GM21825 (cell line): ENCODE results near the gene SERPINE1.
"Not testable (repeated sequence)": the region's sequence is repeated elsewhere in the genome, so short reads cannot be mapped to it uniquely, and the experiment has no call there.

Source experiments
- ATAC-seq: cut with Tn5 transposase; IDR thresholded peaks from one replicate; pipeline ENCODE4 v1.9.1; 2021; ENCODE audit warnings: mild to moderate bottlenecking, moderate library complexity; ENCODE audit not compliant: unreplicated experiment

SERPINE1 gene

GRCh38 chr7:101100858-101101847 is 25.8 kb upstream of the SERPINE1 start:
- no peak for ATAC-seq

DNA sequence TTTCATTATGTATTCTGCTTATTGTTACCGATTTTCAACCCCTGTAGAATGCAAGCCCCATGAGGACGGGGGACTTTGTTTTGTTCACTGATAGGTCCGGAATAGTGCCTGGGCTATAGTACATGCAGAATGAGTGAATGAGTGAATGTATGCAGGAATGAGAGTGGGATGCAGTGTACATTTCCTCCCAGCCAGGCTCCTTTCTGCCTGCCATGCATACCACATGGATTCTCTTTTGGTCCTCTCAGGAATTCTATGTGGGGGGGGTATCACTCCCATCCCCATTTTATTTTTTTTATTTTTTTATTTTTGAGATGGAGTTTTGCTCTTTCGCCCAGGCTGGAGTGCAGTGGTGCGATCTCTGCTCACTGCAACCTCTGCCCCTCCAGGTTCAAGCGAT is 24.9 kb upstream of the SERPINE1 start:
- ATAC-seq = no peak

GRCh38 chr7:101103701-101104100 is 23.2 kb upstream of the SERPINE1 start:
- ATAC-seq = not testable (repeated sequence)

DNA sequence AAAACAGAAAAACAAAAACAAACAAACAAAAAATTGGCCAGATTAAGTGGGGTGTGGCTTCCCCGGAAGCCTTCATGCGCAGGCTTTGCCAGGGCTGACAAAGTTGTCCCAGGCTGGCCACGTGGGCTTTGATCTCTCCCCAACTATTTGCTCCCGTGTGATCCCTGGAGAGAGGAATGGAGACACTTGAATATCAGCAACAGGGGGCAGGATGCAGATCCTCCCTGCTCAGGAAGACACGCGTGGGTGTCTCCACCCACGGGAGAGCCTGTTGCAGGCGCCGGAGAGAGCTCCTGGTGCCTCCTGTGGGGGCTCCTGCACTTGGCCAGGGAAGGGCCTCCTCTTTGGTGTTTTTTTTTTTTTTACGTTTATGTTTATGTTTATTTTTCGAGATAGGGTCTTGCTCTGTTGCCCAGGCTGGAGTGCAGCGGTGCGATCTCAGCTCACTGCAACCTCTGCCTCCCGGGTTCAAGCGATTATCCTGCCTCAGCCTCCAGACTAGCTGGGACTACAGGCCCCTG is 22.7 kb upstream of the SERPINE1 start:
- ATAC-seq = no peak

GRCh38 chr7:101104799-101105198 is 22.1 kb upstream of the SERPINE1 start:
- no peak for ATAC-seq

DNA sequence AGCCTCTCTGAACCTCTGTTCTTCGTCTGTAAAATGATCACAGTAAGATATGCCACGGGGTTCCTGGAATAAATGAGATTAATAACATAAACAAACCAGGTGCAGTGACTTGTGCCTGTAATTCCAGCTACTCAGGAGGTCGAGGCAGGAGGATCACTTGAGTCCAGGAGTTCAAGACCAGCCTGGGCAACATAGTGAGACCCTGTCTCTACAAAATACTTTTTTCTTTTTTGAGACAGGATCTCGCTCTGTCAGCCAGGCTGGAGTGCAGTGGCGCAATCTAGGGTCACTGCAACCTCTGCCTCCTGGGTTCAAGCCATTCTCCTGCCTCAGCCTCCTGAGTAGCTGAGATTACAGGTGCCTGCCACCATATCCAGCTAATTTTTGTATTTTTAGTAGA is 21.7 kb upstream of the SERPINE1 start:
- not testable (repeated sequence) for ATAC-seq

GRCh38 chr7:101106386-101106785 is 20.5 kb upstream of the SERPINE1 start:
- ATAC-seq = no peak

- no peak for ATAC-seq
Observed at GRCh38 chr7:101108330-101108857, 18.5 kb upstream of the SERPINE1 start.

DNA sequence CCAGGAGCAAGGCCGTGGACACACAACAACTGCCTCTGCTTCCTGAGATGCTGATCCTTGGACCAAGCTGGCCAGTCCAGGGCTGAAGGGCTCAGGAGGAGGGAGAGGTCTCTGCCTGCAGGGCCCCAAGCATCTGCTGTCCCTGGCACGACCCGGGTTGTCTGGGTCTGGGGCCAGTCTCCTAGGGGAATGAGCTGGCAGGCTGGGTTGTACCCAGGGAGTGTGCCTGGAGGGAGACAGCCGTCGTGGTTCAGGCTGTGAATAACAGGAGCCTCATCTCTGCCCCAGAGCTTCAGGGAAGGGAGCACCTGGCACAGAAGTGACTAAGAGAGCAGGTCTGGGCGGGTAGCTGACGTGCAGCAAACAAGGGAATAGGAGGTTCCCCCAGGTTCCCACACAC is 17.9 kb upstream of the SERPINE1 start:
- ATAC-seq = no peak

- no peak for ATAC-seq
Observed at GRCh38 chr7:101109368-101109767, 17.5 kb upstream of the SERPINE1 start.

DNA sequence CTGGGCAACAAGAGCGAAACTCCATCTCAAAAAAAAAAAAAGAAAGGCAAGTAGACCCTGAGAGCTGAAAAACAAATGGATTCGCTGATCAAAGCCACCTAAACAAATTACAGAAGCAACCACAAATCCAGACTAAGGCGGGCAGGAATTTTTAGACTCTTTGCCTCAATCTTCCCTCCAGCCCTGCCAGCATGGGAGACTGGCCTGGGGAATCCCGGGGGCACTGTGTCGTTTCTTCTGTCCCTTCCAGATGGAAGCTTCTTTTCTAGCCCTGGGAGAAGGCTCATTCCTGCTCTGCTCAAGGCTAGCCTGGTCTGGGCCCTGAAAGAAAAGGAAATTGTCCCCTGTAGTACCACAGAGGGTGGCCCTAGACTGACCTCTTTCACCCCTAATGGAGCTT is 15.6 kb upstream of the SERPINE1 start:
- no peak for ATAC-seq

- no peak for ATAC-seq
Observed at GRCh38 chr7:101112233-101112632, 14.7 kb upstream of the SERPINE1 start.

DNA sequence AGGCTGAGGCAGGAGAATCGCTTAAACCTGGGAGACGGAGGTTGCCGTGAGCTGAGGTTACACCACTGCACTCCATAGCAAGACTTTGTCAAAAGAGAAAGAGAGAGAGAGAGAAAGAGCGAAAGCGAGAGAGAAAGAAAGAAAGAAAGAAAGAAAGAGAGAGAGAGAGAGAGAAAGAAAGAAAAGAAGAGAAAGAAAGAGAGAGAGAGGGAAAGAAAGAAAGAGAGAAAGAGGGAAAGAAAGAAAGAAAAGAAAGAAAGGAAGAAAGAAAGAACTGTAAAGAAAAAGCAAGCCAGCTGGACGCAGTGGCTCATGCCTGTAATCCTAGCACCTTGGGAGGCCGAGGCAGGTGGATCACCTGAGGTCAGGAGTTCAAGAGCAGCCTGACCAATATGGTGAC is 13.8 kb upstream of the SERPINE1 start:
- ATAC-seq = not testable (repeated sequence)

DNA sequence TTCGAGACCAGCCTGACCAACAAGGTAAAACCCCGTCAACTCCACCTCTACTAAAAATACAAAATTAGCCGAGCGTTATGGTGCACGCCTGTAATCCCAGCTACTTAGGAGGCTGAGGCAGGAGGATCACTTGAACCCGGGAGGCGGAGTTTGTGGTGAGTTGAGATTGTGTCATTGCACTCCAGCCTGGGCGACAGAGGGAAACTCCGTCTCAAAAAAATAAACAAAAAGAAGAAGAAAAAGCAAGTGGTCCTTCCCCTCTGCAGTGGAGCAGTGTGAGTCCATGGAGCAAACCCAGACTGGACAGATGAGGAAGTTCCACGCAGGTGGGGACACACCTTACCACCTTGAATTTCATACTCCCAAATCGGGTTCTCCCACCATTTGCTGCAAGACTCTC is 13.1 kb upstream of the SERPINE1 start:
- no peak for ATAC-seq

DNA sequence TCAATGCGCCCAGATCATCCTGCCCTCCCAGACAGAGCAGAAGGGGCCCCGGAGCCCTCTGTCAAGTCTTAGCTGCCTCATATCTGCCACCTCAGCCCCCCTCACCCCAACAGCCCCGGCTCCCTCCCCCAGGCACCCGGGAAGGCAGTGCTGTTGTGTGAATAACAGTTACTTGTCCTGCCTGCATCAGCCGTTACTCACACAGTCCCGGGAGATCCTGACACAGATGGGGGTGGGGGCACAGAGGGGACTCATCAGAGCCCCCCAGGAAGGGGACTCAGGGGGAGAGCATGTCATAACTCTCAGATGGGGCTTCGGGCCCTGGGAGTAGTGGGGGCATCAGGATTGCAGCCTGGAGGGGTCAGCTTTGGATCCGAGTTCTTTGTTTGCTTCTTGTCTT is 12.4 kb upstream of the SERPINE1 start:
- no peak for ATAC-seq

DNA sequence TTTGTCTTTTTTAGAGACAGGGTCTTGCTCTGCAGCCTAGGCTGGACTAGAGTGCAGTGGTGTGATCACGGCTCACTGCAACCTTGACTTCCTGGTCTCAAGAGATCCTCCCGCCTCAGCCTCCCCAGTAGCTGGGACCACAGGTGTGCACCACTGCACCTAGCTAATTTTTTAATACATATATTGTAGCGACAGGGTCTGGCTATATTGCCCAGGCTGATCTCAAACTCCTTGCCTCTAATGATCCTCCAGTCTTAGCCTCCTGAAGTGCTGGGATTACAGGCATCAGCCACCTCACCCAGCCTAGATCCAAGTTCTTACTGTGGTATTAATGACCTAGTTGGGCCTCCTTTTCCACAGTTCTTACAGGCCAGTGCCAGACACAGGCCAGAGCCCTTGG is 11.7 kb upstream of the SERPINE1 start:
- no peak for ATAC-seq

DNA sequence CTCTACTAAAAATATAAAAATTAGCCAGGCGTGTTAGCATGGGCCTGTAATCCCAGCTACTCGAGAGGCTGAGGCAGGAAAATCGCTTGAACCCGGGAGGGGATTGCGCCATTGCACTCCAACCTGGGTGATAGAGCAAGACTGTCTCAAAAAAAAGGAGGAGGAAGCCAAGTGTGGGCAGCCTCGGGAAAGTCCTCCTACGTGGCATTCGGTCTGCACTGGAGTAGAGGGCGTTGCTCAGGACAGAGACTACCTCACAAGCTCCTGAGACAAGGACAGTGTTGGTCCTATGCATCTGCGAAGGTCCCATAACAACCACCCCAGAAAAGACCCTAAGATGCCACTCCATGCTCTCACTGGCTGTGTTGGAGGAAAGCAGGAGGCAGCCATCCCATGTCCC is 10.0 kb upstream of the SERPINE1 start:
- no peak for ATAC-seq

DNA sequence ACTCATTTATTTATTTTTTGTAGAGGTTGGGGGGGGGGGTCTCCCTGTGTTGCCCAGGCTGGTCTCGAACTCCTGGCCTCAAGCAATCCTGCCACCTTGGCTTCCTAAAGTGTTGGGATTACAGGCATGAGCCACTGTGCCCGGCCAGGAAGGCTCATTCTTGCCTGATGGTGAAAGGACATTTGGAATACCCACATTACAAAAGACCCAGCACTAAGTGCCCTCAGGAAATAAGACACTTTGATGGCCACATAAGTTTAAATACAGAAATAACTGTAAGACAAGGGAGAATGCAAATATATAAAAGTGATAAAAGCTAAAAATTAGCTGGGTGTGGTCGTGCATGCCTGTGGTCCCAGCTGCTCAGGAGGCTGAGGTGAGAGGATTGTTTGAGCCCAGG is 8.0 kb upstream of the SERPINE1 start:
- no peak for ATAC-seq

DNA sequence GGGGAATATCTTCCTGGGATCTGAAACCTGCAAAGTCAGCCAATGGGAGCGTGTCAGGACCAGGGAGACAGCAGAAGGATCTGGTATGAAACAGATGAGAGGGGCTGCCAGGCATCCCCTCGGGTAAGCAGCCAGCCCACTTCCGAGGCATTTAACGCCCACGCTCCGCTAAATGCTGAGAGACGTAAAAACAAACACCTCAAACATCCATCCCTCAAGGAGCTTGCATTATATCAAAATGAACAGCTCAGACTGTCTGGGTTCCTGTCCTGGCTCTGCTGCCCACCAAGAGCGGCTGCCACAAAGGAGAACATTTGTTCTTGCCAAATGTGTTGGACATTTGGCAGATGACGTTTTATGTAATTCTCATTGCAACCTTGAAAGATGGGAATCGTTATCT is 7.0 kb upstream of the SERPINE1 start:
- no peak for ATAC-seq

DNA sequence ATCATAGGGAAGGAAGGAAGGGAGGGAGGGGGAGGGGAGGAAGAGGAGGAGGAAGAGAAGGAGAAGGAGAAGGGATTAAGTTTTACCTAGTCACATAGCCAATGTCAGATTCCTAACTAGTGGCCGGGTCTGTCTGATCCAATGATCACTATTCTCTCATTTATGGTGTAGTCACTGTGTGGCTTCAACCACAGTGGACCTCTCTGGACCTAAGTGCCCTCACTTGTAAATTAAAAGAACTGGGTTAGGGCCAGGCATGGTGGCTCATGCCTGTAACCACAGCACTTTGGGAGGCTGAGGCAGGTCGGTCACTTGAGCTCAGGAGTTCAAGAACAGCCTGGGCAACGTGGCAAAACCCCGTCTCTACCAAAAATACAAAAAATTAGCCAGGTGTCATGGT is 6.6 kb upstream of the SERPINE1 start:
- no peak for ATAC-seq

GRCh38 chr7:101121631-101121990 is 5.3 kb upstream of the SERPINE1 start:
- ATAC-seq = not testable (repeated sequence)
